Activated CD4-positive, alpha-beta memory T cell treated with anti-CD3 and anti-CD28 coated beads for 36 hours (primary cell): ENCODE measurements around the gene CHCHD3. TPM values are rescaled to one million over a fixed set of nuclear protein-coding genes. Genes with fewer than 3 reads are reported as not detected.

Source experiments
- CTCF ChIA-PET: fragments of 350-600 bp; sonication (Branson Sonifier 250); formaldehyde crosslinking; loops from one replicate; lab custom pipeline; 2021; ENCODE audit warnings: antibody characterized with exemption, inconsistent platforms; lab: Charles Lee
- POLR2A ChIA-PET: fragments of 350-600 bp; sonication (Branson Sonifier 250); formaldehyde crosslinking; loops from one replicate; lab custom pipeline; 2021; ENCODE audit warnings: antibody characterized with exemption; lab: Charles Lee
- DNase-seq: peaks from one replicate; pipeline ENCODE4 v3.0.0-alpha.2; 2020
- H3K27ac Mint-ChIP-seq: one replicate; pipeline ENCODE4 v1.8.0; 2021; ENCODE audit warnings: mixed read lengths
- H3K27me3 Mint-ChIP-seq: one replicate; pipeline ENCODE4 v1.8.0; 2021; ENCODE audit warnings: mixed read lengths
- H3K36me3 Mint-ChIP-seq: one replicate; pipeline ENCODE4 v1.8.0; 2021; ENCODE audit warnings: mixed read lengths
- H3K4me1 Mint-ChIP-seq: one replicate; pipeline ENCODE4 v1.8.0; 2021; ENCODE audit warnings: low read depth, mixed read lengths
- H3K4me3 Mint-ChIP-seq: one replicate; pipeline ENCODE4 v1.8.0; 2021; ENCODE audit warnings: mild to moderate bottlenecking, mixed read lengths
- H3K9me3 Mint-ChIP-seq: one replicate; pipeline ENCODE4 v1.8.0; 2021; ENCODE audit warnings: mixed read lengths
- intact Hi-C: fragments of 100-400 bp; cut with micrococcal nuclease; formaldehyde crosslinking; loops from one replicate; pipeline ENCODE4 v1.15.1; 2023
- total RNA-seq, 2 experiments: library from RNA; stranded (reverse); gene quantifications; one replicate each; pipeline ENCODE4 v1.2.3, GENCODE V29; 2021

Gene CHCHD3
- total RNA-seq, 2 experiments from 2014 or later: 49.6 to 51.0 TPM

DNA sequence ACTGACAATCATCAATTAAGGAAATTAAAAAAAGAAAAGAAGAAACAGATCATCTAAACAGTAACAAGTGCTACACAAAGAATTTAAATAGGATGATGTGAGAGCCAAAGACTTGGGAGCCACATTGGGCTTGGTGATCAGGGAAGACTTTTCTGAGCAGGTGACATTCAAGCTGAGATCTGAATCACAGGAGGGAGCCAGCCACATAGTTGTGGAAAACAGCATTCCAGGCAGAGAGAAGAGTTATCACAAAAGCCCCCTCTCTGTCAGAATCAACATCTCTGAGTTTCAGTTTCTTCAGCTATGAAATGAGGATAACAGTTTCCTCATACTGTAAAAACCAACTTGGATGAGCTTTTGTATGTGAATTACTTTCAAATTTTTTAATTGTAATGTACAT lies 336.4 kb downstream of the CHCHD3 start:
- no peaks in the 10 kb centered on the region for H3K36me3 Mint-ChIP-seq

GRCh38 chr7:132743974-132744373 lies 337.9 kb downstream of the CHCHD3 start:
- Mint-ChIP-seq H3K4me3 (no peak overlapping the region), H3K4me1 (no peaks in the 10 kb centered on the region), H3K36me3 (no peaks in the 10 kb centered on the region), H3K27me3 (peaks cover 8% of the 10 kb centered on the region), H3K9me3 (peaks cover 20% of the 10 kb centered on the region), H3K27ac (no peak overlapping the region)
- DNase-seq: no peak
- intact Hi-C loops: no loop called here
- ChIA-PET POLR2A (no interaction called here), CTCF (no interaction called here)

More for the DNA sequence above, 336.4 kb downstream of the CHCHD3 start:
- Mint-ChIP-seq H3K27ac (no peak overlapping the region), H3K27me3 (peaks cover 8% of the 10 kb centered on the region), H3K4me3 (no peak overlapping the region), H3K9me3 (peaks cover 20% of the 10 kb centered on the region), H3K4me1 (no peaks in the 10 kb centered on the region)
- no peak for DNase-seq
- ChIA-PET POLR2A (no interaction called here), CTCF (interaction anchor here (0.5 to 1.1 kb wide), 3 partner anchors 93 to 1576 kb away, joined by 3 to 4 read pairs (median 4); no protein-coding TSS in a partner anchor)
- intact Hi-C loops: no loop called here

DNA sequence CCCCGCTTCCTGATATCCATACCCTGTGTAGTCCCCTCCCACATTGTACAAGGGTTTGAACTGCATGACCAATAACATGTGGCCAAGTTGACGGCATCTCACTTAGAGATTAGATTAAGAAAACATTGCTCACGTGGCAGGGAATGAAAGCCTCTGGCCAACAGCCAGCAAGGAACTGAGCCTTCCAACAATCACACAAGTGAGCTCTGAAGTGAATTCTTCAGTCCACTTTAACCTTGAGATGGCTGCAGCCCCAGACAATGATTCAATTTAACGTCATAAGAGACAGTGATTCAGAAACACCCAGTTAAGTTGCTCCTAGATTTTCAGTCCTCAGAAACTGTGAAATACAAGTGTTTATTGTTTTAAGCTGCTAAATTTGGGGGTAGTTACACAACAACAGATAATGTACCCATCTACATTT lies 339.7 kb downstream of the CHCHD3 start:
- H3K36me3 Mint-ChIP-seq: no peaks in the 10 kb centered on the region
- H3K4me1 Mint-ChIP-seq: no peaks in the 10 kb centered on the region
- DNase-seq: no peak
- H3K27me3 Mint-ChIP-seq: peaks cover 10% of the 10 kb centered on the region
- intact Hi-C loops: no loop called here
- ChIA-PET CTCF (no interaction called here), POLR2A (no interaction called here)
- peaks cover 20% of the 10 kb centered on the region for H3K9me3 Mint-ChIP-seq
- H3K4me3 Mint-ChIP-seq: no peak overlapping the region
- no peak overlapping the region for H3K27ac Mint-ChIP-seq

- ChIA-PET CTCF (no interaction called here), POLR2A (no interaction called here)
- Mint-ChIP-seq H3K27ac (no peak overlapping the region), H3K27me3 (peaks cover 12% of the 10 kb centered on the region), H3K4me3 (no peak overlapping the region), H3K4me1 (no peaks in the 10 kb centered on the region), H3K36me3 (no peaks in the 10 kb centered on the region), H3K9me3 (peaks cover 20% of the 10 kb centered on the region)
- DNase-seq: no peak
- intact Hi-C loops: no loop called here
Measured at GRCh38 chr7:132740176-132740575, 341.7 kb downstream of the CHCHD3 start.

GRCh38 chr7:132739271-132739955 lies 342.5 kb downstream of the CHCHD3 start:
- ChIA-PET POLR2A (no interaction called here), CTCF (no interaction called here)
- no peak overlapping the region for H3K27ac Mint-ChIP-seq
- peaks cover 17% of the 10 kb centered on the region for H3K9me3 Mint-ChIP-seq
- H3K27me3 Mint-ChIP-seq: peaks cover 12% of the 10 kb centered on the region
- no peaks in the 10 kb centered on the region for H3K4me1 Mint-ChIP-seq
- intact Hi-C loops: no loop called here
- H3K4me3 Mint-ChIP-seq: no peak overlapping the region
- no peaks in the 10 kb centered on the region for H3K36me3 Mint-ChIP-seq
- DNase-seq: no peak

GRCh38 chr7:132738254-132738653 lies 343.6 kb downstream of the CHCHD3 start:
- H3K27ac Mint-ChIP-seq: no peak overlapping the region
- DNase-seq: no peak
- H3K27me3 Mint-ChIP-seq: peaks cover 12% of the 10 kb centered on the region
- H3K9me3 Mint-ChIP-seq: peaks cover 11% of the 10 kb centered on the region
- intact Hi-C loops: no loop called here
- H3K4me1 Mint-ChIP-seq: no peaks in the 10 kb centered on the region
- CTCF ChIA-PET: no interaction called here
- no peak overlapping the region for H3K4me3 Mint-ChIP-seq
- no peaks in the 10 kb centered on the region for H3K36me3 Mint-ChIP-seq
- POLR2A ChIA-PET: no interaction called here

- POLR2A ChIA-PET: no interaction called here
- CTCF ChIA-PET: no interaction called here
- Mint-ChIP-seq H3K4me1 (no peaks in the 10 kb centered on the region), H3K27ac (no peak overlapping the region), H3K4me3 (no peak overlapping the region), H3K36me3 (no peaks in the 10 kb centered on the region), H3K27me3 (peaks cover 6% of the 10 kb centered on the region), H3K9me3 (no peaks in the 10 kb centered on the region)
- no peak for DNase-seq
- intact Hi-C loops: no loop called here
Measured at GRCh38 chr7:132735476-132735875, 346.4 kb downstream of the CHCHD3 start.

Other genes starting within 250 kb of the CHCHD3 start
- gene EXOC4, start 171.0 kb upstream of the CHCHD3 start, total RNA-seq: 10 to 100 TPM; 55.8 to 60.8 TPM